Measurements from ENCODE around the gene PVALEF. TPM values are rescaled to one million over a fixed set of nuclear protein-coding genes. Genes with fewer than 3 reads are reported as not detected.

Gene PVALEF
- total RNA-seq, 1 experiment from 2014 or later: not detected

DNA sequence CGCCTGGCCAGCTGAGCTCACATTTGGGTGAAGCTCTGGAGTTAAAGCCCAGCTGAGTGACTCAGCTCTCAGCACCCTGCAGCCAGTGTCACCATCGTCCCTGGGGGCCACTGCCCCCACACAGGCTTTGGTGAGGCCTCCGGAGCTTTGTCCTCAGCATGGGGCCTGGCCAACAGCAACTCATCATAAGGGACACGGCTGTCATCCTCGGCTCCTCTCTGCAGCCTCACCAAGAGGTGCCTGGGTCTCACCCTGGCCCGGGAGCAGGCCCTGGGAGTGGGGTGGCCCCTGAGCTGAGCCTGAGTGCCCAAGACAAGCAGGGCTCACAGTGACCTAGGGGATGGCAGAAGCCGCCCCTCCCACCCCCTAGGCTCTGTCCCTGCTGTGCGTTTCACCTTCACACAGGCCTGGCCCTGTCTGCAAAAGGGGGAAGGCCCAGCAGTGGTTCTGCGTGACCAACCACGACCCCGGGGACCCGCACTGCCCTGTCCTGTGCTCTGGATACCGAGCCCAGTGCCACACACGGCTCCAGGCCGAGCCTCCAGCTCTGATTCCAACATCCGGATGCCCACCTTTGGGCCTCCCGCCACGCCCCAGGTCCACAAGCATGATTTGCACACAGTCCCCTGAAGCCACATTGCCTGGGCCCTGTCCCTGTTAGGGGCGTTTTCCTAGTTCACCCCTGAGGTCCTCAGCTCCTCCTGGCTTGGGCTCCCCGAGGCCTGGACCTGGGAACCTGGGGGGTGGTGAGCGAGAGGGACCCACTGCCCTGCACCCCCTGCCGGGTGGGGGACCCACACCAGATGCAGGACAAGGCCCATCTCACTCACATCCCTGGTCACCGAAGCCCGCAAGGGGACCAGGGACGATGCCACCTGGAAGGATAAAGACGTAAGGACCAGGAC, 22.5 kb downstream of the PVALEF start:
- DNase-seq: no peak
- H3K4me3 ChIP-seq (ENCODE audit: insufficient read depth, low read depth, low read length): no peak overlapping the region
- H3K27me3 ChIP-seq (ENCODE audit: control insufficient read depth, insufficient read depth, low read length): no peaks in the 10 kb centered on the region
- peaks cover 3% of the 10 kb centered on the region; the same call in 1 of the 2 replicates for H3K36me3 ChIP-seq (replicated peaks; ENCODE audit: control insufficient read depth, insufficient read depth, low read length)

DNA sequence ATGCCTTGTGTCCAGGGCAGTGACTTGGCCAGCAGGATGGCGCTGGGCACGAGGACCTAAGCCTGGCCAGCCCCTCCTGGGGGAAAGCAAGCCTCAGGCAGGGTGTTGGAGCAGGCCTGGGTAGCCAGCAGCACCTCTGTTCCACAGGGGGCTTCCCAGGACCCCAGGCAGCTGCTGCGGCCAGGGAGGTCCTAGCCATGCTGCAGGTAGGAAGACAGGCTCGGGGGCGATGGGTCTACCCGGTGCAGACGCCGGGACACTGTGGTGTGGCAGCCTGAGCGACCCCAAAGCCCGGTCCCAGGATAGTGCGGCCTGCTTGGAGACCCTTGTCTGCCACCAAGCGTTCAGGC, 23.2 kb downstream of the PVALEF start:
- no peak overlapping the region for H3K4me3 ChIP-seq (ENCODE audit: insufficient read depth, low read depth, low read length)
- no peaks in the 10 kb centered on the region for H3K27me3 ChIP-seq (ENCODE audit: control insufficient read depth, insufficient read depth, low read length)
- DNase-seq: no peak
- H3K36me3 ChIP-seq (replicated peaks; ENCODE audit: control insufficient read depth, insufficient read depth, low read length): peaks cover 3% of the 10 kb centered on the region; the same call in 1 of the 2 replicates

- H3K27me3 ChIP-seq (ENCODE audit: control insufficient read depth, insufficient read depth, low read length): no peaks in the 10 kb centered on the region
- H3K4me3 ChIP-seq (ENCODE audit: insufficient read depth, low read depth, low read length): no peak overlapping the region
- H3K36me3 ChIP-seq (replicated peaks; ENCODE audit: control insufficient read depth, insufficient read depth, low read length): peaks cover 3% of the 10 kb centered on the region; the same call in 1 of the 2 replicates
- no peak for DNase-seq
Measured at GRCh38 chr17:81189016-81189415, 23.7 kb downstream of the PVALEF start.

DNA sequence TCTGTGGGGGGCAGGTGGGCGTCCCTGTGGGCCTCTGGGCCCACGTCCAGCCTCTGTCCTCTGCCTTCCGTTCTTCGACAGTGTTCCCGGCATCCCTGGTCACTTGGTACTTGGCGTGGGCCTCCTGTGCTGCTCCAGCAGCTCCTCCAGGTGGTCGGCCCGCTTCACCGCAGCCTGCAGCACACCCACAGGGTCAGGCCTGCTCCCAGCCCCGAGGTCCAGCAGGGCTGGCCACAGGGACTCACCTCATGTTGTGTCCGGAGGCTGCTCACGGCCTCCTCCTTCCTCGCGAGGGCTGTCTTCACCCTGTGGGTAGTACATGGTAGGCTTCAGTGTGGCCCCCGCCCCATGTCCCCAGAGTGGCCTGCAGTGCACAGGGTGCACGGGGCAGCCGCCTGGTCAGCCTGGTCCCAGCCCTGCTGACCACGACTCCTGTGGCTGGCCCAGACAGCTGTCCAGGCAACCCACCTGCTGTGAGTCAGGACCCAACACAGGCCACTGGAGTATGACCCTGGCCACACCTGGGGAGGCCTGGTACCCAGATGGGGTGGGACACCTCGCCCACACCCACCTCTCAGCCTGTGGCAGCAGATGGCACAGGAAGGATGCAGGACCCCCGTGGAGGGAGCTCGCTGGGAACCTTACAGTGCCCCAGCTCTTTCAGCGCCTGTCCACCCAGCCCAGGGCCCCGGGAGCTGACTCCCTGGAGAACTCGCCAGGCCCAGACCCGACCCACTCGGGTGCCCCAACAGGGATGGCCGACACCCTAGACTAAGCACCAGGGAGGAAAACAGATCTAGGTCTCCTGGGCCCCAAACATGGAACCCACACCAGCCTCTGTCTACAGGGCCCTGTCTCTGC, 24.6 kb downstream of the PVALEF start:
- peak; percentile 85 for DNase-seq
- Histone ChIP-seq H3K4me3 (ENCODE audit: insufficient read depth, low read depth, low read length) (no peak overlapping the region), H3K36me3 (replicated peaks; ENCODE audit: control insufficient read depth, insufficient read depth, low read length) (peaks cover 3% of the 10 kb centered on the region; the same call in 1 of the 2 replicates), H3K27me3 (ENCODE audit: control insufficient read depth, insufficient read depth, low read length) (no peaks in the 10 kb centered on the region)

DNA sequence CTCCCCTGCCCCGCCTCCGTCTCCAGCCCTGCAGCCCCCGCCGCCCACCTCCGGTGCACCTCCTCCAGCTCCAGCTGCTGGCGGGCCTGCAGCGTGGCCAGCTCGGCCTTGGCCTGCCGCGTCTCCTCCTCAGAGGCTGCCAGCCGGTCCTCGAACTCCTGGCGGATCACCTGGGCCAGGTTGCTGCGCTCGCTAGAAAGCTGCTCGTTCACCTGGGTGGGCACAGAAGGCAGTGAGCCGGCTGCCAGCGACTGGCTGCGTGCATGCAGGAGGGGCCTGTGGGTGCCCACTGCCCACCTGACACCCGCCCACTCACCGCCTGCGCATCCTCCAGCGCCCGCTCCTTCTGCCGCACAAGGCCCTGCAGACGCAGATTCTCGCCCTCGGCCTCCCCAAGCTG, 25.3 kb downstream of the PVALEF start:
- Histone ChIP-seq H3K36me3 (replicated peaks; ENCODE audit: control insufficient read depth, insufficient read depth, low read length) (peaks cover 3% of the 10 kb centered on the region; the same call in 1 of the 2 replicates), H3K27me3 (ENCODE audit: control insufficient read depth, insufficient read depth, low read length) (no peaks in the 10 kb centered on the region), H3K4me3 (ENCODE audit: insufficient read depth, low read depth, low read length) (no peak overlapping the region)
- DNase-seq: no peak

DNA sequence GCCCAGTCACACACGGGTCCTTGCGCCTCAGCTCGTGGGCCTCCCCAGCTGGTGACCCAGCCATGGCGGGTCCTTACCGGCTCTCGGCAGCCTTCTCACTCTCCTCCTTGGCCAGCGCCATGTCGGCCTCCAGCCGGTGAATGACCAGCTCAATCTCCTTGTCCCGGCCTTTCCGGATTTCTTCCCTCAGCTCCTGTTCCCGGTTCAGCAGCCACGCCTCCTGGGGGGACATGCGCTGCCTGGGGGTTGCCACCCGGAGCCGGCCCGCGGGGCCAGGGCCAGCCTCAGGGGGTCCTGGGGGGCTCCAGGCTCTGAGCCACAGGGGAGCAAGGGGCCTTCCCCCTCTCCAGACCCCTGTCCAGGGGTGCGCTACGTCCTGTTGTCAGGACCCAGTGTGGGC, 25.8 kb downstream of the PVALEF start:
- H3K36me3 ChIP-seq (replicated peaks; ENCODE audit: control insufficient read depth, insufficient read depth, low read length): peaks cover 3% of the 10 kb centered on the region; the same call in 1 of the 2 replicates
- no peak for DNase-seq
- H3K4me3 ChIP-seq (ENCODE audit: insufficient read depth, low read depth, low read length): no peak overlapping the region
- H3K27me3 ChIP-seq (ENCODE audit: control insufficient read depth, insufficient read depth, low read length): no peaks in the 10 kb centered on the region

DNA sequence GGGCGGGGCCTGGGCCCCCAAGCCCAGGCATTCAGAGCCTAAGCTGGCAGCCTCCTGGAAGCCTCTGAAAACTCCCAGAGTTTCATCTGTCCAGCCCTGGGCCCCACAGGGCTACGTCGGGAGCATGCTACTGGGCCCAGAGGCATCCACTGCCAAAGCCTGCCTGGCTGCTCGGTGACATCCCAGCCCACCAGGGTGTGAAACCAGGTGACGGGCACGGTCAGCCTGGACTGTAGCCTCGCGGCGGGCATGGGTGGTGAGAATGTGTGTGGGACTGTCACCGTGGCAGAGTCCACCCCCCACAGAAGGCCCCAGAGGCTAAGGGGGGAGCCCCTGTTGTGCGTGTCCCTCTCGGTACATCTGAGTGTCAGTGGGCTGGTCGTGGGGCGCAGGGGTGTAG, 26.3 kb downstream of the PVALEF start:
- DNase-seq: no peak
- peaks cover 3% of the 10 kb centered on the region; the same call in 1 of the 2 replicates for H3K36me3 ChIP-seq (replicated peaks; ENCODE audit: control insufficient read depth, insufficient read depth, low read length)
- no peak overlapping the region for H3K4me3 ChIP-seq (ENCODE audit: insufficient read depth, low read depth, low read length)
- H3K27me3 ChIP-seq (ENCODE audit: control insufficient read depth, insufficient read depth, low read length): no peaks in the 10 kb centered on the region

- no peak for DNase-seq
- H3K27me3 ChIP-seq (ENCODE audit: control insufficient read depth, insufficient read depth, low read length): no peaks in the 10 kb centered on the region
Measured at GRCh38 chr17:81192386-81193050, 27.2 kb downstream of the PVALEF start.

DNA sequence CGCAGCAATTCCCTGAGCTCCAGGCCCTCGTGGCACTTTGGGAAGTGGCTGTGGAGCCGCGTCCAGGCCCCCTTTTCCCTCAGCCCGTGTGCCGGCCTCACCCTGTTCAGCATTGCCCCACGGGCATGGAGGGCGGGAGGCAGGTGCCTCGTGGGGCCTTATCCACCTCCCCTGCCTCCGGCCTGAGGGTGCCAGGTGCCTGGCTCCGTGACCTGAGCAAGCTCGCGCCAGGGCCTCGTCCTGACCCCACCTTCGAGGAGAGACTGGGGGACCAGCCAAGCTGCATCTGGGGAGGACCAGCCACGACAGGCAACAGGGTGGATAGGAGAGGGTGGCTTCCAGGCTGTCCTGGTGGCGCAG, 27.7 kb downstream of the PVALEF start:
- DNase-seq: no peak
- Histone ChIP-seq H3K4me3 (ENCODE audit: insufficient read depth, low read depth, low read length) (no peak overlapping the region), H3K27me3 (ENCODE audit: control insufficient read depth, insufficient read depth, low read length) (no peaks in the 10 kb centered on the region), H3K36me3 (replicated peaks; ENCODE audit: control insufficient read depth, insufficient read depth, low read length) (peaks cover 3% of the 10 kb centered on the region)

More at GRCh38 chr17:81192386-81193050, 27.2 kb downstream of the PVALEF start:
- H3K4me3 ChIP-seq (ENCODE audit: insufficient read depth, low read depth, low read length): no peak overlapping the region
- H3K36me3 ChIP-seq (replicated peaks; ENCODE audit: control insufficient read depth, insufficient read depth, low read length): peaks cover 3% of the 10 kb centered on the region; the same call in 1 of the 2 replicates

- Histone ChIP-seq H3K27me3 (ENCODE audit: control insufficient read depth, insufficient read depth, low read length) (no peaks in the 10 kb centered on the region), H3K4me3 (ENCODE audit: insufficient read depth, low read depth, low read length) (no peak overlapping the region), H3K36me3 (replicated peaks; ENCODE audit: control insufficient read depth, insufficient read depth, low read length) (peaks cover 4% of the 10 kb centered on the region)
- DNase-seq: no peak
Measured at GRCh38 chr17:81193470-81194224, 28.3 kb downstream of the PVALEF start.

DNA sequence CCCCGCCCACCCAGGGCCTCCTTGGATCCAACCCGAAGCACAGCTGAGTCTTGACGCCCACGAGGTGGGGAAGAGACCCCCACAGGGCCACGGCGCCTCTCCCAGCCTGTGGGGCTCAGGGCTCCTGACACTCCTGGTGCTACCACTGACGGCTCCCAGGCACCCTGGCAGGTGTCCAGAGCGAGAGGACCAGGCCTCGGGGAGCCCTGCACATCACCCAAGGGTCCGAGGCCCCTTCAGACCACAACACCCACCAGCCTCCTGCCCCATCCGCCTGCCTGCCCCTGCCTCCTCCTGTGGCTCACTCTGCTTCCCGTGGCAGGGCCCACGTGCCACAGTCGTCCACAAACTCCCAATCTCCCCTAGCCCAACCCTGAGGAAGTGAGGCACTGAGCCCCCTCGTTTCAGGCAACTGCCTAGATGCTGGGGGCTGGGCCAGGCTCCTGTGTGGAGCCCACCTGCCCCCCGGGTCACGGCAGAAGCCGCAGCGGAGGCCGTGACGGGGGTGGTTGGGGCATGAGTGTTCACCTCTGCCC, 29.0 kb downstream of the PVALEF start:
- no peak overlapping the region for H3K4me3 ChIP-seq (ENCODE audit: insufficient read depth, low read depth, low read length)
- no peak for DNase-seq
- peaks cover 4% of the 10 kb centered on the region for H3K36me3 ChIP-seq (replicated peaks; ENCODE audit: control insufficient read depth, insufficient read depth, low read length)
- H3K27me3 ChIP-seq (ENCODE audit: control insufficient read depth, insufficient read depth, low read length): no peaks in the 10 kb centered on the region

- no peak overlapping the region for H3K4me3 ChIP-seq (ENCODE audit: insufficient read depth, low read depth, low read length)
- H3K36me3 ChIP-seq (replicated peaks; ENCODE audit: control insufficient read depth, insufficient read depth, low read length): peaks cover 1% of the 10 kb centered on the region
- no peak for DNase-seq
- H3K27me3 ChIP-seq (ENCODE audit: control insufficient read depth, insufficient read depth, low read length): no peaks in the 10 kb centered on the region
Measured at GRCh38 chr17:81194941-81195901, 29.9 kb downstream of the PVALEF start.

Measured in H7 (cell line).